Measurements from ENCODE around the gene ZEB1.
"Not testable (repeated sequence)": the region's sequence is repeated elsewhere in the genome, so short reads cannot be mapped to it uniquely, and the experiment has no call there.

ZEB1 gene

GRCh38 chr10:31515116-31515515, 196.1 kb downstream of the ZEB1 start:
- DNase-seq: no peak

GRCh38 chr10:31515819-31516402, 196.9 kb downstream of the ZEB1 start:
- no peak for DNase-seq

GRCh38 chr10:31520986-31521831, 202.2 kb downstream of the ZEB1 start:
- no peak for DNase-seq

DNA sequence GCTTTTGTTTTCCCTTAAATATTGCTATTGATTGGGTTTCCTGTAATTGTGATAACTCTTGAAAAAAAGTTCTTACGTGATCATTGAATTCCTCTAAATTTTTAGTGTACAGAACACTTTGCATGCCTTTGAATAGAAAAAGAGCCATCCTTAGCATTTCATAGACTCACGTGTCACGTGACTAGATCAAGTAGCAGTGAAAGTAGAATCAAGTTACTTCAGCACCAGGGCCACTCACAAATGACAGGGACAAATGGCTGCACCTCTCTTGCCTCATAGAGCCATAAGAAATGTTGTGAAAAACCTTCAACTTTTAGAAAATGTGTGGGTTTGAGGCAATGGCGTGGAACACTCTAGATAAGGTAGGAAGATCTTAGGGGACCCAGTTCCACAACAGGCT, 203.8 kb downstream of the ZEB1 start:
- no peak for DNase-seq

DNA sequence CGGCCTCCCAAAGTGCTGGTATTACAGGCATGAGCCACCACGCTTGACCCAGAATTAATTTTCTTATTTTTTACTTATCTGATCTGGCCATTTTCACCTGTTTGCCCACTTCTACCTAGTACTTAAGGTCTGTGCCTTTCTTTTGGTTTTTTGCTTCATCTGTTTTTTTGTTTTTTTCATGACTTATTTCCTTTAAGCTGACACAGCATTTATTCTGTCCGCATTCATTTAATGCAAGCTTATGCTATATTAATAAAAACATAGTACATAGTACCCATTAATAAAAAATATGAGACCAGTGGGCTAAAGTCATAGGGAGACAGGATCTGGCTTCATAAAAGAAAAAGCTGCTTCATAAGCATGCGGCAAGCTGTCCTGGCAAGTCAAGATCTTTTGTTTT, 205.4 kb downstream of the ZEB1 start:
- DNase-seq: no peak

DNA sequence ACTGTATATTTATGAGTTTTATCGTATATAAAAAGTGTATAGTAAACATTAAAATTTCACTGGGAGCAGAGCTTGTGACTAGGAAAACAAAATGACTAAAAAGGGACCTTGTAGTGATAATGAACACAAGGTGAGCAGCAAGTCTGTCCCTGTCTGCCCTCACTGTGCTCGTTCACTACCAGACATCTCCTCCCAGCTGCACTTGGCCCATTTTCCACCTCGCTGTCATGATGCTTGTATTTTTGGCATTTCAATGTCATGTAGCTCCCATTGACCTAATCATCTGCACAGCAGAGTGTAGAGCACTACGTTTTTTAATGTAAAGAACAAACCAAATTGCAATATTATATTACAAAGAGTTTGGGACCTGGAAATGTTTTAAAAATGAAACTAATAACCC, 207.2 kb downstream of the ZEB1 start:
- DNase-seq: no peak

- no peak for DNase-seq
Measured at GRCh38 chr10:31526681-31527080, 207.7 kb downstream of the ZEB1 start.

GRCh38 chr10:31528831-31529230, 209.8 kb downstream of the ZEB1 start:
- DNase-seq: no peak

DNA sequence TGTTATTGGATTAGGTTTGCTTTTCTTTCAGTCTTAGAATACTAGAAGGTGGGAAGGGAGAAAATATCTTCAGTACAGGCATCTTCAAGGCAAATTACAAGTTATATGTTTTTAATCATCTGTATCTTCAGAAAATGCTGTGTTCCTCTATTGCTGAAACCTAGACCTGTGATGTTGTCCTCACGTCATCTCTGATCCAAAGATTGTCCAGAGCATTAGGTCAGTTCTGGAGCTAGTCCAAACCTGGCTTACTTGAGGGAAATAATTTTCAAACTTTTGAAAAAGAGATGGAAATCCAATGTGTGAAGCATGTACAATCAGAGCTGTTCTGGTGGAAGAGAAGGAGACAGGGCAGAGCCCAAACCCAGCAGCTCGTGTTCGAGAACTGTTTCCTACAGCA, 217.3 kb downstream of the ZEB1 start:
- DNase-seq: no peak

DNA sequence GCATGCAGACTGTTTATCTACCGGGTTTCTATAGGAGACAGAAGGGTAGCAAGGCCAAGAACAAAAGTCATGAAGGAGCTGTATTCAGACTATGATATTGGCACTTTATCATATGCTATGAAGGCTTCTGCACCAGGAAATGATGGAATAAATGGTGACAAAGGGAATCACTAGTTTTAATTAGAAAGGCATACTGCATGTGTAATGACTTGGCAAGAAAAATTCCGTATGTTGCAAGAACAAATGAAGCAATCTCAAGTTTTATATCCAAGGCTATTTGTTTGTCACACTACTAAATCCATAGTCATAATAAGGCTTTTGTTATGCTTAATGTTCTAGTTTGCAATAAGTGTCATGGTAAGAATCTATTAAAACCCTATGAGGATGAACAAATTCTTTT, 230.9 kb downstream of the ZEB1 start:
- DNase-seq: no peak

GRCh38 chr10:31554556-31554955, 235.5 kb downstream of the ZEB1 start:
- DNase-seq: no peak

- DNase-seq: no peak
Measured at GRCh38 chr10:31557854-31558253, 238.8 kb downstream of the ZEB1 start.

- not testable (repeated sequence) for DNase-seq
Measured at GRCh38 chr10:31568252-31568861, 249.3 kb downstream of the ZEB1 start.

DNA sequence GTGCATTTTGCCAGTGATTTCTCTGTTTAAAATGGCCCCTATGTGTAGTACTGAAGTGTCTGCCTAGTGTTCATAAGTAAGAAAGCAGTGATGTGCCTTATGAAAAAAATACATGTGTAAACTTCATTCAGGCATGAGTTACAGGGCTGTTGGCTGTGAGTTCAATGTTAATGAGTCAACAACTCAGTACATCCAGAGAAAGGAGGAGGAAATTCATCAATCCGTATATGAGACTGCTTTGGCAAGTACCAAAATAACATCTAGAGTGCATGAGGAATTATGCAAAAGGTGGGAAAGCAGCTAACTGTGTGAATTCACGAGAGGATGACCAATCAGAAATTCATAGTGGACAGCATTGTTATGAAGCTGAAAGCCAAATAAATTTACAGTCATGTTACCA, 255.6 kb downstream of the ZEB1 start:
- no peak for DNase-seq

DNA sequence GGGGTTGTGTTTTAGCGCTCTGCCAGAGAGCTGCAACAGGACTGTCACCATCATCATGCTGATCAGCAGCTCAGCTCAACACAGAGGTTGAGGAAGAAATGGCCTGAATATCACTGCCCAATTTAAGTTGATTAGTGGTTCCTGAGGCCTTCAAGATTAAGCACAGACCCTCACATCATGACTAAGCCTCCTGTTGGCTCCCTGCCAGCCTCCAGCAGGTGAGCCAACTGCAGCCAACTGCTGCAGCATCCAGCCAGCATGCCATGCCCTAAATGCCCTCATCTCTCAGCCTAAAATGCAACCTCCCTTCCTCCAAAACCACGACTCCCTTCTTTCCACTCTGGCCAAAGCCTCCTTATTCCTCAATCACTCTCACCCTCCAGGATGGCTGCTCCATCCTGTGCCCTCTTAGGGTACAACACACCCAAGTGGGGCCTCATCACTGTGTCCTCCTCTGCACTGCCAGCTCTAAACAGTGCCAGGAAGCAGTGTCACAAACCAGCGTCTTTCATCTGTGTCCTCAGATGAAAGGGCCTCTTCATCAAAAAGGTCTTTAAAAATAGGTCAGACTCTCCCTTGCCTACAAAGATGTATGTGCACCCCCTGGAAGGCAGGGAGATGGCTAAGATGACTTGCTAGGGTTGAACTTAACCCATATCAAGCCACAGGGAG, 259.3 kb downstream of the ZEB1 start:
- DNase-seq: no peak

- DNase-seq: no peak
Measured at GRCh38 chr10:31578951-31579350, 259.9 kb downstream of the ZEB1 start.
